Measurements from ENCODE around the gene PPP1R13B.

Gene PPP1R13B

DNA sequence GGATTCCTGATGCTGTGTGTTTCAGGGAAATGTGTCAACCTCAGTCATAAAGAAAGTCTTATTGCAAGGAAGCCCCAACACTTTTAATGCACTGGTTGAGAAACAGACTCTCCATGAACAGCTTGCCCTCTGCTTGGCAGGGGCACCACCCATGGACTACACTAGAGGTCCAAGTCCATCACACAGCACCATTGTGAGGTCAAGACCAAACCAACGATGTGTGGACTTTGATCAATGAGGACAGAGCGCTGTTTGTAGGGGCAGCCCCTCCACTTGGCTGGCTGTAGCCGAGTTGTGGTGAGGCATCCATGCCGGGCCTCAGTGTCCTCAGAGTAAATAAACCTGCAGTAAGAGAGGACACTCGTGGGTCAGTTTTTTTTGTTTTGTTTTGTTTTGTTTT, 102.0 kb downstream of the PPP1R13B start:
- TF ChIP-seq GATA3 (IDR thresholded peaks at IDR 0.05; ENCODE audit: low read depth, low read length) (no peak), GATA2 (IDR thresholded peaks at IDR 0.05; ENCODE audit: low read depth, low read length) (no peak)

DNA sequence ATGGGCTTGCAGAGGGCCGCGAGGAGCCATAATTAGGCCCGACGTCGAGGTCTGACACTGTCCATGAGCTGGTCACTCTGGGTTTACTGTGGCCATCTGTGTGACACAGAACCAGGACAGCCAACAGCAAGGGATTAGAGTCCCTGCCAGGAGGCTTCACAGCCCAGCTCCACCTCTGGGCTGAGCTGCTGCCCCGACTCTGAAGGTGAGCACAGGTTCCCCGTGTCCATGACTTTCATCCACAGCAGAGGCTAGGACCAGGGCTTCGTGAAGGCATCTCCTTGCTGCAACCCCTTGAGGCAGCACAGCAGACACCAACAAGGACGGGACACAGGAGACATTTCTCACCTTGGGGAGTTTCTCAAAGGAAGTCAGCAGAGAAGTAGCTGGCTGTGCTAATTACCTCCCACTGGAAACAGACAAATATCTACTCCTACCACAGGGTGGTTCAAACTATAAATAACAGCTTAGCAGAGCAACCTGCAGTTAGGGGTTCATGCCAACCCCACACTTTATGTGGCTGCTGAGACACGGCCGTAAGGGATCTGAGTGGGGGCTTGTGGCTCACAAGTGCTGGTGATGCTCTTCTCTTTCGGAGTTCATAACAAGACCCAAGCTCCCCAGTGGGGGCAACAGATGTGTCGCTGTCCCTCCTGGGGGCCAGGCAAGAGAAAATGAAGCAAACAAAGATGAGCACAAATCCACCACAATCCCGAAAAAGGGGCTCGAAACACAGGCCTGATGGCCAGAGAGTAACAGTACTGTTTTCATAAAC, 102.6 kb downstream of the PPP1R13B start:
- TF ChIP-seq GATA2 (IDR thresholded peaks at IDR 0.05; ENCODE audit: low read depth, low read length) = no peak
- no peak for TF ChIP-seq GATA3 (IDR thresholded peaks at IDR 0.05; ENCODE audit: low read depth, low read length)

DNA sequence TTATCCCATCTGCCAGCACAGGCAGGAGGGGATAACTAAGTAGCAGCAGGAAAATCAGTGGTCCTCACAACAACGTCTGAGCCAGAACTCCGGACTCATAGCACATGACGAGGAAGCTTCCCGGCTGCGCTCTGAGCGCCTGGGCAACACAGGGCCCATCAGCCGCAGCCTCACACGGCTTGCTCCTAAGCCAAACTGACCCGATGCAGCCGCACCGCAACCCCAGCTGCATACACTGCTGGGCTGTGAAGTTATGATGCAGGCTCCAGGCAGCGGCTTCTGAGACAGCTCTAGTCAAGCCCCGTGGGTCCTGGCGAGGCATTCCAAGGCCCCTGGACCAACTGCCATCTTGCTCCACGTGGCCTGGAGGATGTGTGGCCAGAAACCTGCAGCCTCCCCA, 103.7 kb downstream of the PPP1R13B start:
- no peak for TF ChIP-seq GATA3 (IDR thresholded peaks at IDR 0.05; ENCODE audit: low read depth, low read length)
- TF ChIP-seq GATA2 (IDR thresholded peaks at IDR 0.05; ENCODE audit: low read depth, low read length) = no peak

DNA sequence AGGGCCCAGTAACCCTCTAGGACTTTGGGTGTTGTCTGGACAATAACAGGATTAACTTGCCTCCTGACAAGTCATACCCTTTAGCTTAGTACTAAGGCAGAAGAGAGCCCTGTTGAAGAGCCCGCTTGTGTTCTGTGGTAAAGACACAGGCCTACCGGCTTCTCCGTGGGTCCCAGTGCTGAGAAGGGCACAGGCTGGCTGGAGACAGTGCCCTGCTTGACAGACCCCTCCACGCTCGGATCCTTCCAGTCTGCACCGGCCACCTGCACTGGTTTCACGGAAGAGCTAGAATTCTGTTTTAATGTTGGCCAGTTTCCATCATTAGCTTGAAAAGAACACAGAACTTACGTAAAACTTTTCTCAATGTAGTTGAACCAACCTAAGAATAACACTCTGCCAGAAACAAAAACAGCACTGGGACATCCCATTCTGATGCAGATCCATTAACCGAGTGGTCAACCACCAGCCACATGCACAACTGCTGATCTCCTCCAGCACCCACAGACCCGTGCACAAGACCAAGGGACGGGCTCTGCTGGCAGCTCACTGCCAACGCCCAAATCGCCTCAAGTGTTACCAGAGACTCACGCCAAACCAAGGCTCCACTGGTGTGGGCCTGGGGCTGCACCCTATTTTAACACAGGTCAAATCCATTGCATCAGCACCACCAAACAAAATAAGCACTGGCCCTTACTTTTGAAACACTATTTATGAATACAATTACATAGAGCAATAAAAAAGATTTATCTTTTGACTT, 104.7 kb downstream of the PPP1R13B start:
- no peak for TF ChIP-seq GATA3 (IDR thresholded peaks at IDR 0.05; ENCODE audit: low read depth, low read length)
- TF ChIP-seq GATA2 (IDR thresholded peaks at IDR 0.05; ENCODE audit: low read depth, low read length) = no peak

DNA sequence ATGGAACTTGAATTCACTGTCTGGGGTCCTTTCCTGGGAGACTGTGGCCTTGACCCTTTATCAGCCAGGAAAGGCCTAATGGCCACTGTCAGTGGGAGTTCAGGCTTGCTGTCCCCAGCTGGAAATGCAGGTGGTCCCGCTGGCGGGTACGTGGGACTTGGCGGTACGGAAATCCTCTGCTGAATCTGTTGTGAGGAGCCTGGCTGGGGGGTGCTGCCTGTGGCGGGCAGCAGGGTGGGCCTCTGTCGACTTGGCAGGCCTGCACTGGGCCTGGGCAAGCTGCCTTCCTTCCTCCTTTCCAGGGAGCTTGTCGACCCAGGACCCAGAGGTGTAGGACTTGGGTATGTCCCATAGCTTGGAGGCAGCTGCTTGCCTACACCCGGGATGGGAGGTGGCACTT, 105.5 kb downstream of the PPP1R13B start:
- TF ChIP-seq GATA3 (IDR thresholded peaks at IDR 0.05; ENCODE audit: low read depth, low read length) (no peak), GATA2 (IDR thresholded peaks at IDR 0.05; ENCODE audit: low read depth, low read length) (no peak)

DNA sequence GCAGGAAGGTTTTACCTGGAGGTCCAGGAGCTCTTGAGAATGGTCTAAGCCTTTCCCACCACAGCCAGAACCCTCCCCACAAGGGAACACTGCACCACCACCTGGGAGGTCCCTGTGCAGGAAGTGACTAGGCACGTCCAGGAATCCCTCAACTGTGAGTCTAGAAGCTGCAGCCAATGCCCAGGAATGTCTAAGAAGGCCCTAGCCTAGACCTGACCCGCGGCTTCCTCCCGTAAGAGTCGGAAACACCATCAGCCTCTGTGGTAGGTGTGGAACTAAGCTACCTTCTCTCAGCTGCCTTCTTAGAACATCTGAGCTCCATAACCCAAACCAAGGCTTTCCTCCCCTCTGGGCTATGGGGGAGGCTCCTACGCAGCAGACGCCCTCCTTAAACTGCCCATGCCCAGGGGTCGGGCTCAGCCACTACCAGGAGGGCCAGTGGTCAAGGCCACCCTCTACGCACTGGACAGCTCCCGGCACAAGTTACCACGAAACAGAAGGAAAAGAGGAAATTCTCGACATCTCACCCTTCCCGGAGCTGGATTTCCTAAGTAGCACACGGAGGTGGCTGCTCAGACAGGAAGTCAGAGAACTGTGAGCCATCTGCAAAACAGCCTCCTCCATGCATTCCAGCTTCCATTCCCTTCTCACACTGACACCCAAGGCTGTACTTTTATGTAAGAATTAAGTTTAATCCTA, 106.2 kb downstream of the PPP1R13B start:
- no peak for TF ChIP-seq GATA2 (IDR thresholded peaks at IDR 0.05; ENCODE audit: low read depth, low read length)
- TF ChIP-seq GATA3 (IDR thresholded peaks at IDR 0.05; ENCODE audit: low read depth, low read length) = no peak

DNA sequence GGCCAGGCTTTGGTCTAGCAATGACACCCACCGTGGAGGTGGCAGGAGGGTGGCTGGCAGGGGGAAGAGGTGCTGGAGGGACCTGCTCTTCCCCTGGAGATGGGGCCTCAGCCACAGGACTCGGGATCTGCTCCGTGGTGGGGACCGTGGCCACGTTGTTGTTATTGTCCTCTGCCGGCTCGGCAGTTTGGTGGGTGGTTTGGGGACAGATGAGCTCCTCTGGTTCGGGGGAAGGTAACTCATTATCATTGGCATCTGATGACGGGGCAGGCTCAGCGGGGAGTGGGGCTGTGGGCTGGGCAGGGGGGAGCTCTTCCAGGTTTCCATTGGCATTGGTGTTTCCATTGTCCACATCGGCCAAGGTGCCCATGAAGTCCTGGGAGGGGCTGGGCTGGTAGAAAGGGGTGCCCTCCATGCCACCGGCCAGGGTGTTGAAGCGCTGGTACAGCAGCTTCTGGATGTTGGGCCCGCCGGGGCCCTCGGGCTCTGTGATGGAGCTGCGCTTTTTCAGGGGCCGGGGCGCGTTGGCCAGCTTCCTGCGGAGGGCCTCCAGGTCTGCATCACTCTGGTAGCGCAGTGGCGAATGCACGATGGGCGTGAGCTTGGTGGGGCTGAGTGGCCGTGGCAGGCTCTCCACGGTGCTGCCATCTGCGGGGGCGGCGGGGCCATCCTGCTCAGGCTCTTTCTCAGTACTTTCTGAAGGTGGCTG, 107.4 kb downstream of the PPP1R13B start:
- no peak for TF ChIP-seq GATA2 (IDR thresholded peaks at IDR 0.05; ENCODE audit: low read depth, low read length)
- no peak for TF ChIP-seq GATA3 (IDR thresholded peaks at IDR 0.05; ENCODE audit: low read depth, low read length)

DNA sequence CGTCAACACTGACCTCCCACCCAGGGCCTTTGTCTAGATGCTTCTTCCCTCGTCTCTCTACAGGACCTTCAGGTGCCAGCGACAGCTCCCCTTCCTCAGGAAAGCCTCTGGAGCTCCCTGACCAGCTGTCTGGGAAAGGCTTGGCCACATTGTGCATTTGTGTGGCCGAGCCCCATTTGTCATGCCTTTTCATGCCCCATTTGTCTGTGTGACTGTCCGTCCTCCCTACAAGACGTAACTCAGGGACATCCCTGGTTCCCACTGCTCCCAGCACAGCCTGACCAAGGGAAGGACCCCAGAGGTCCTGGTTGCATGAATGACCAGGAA, 107.9 kb downstream of the PPP1R13B start:
- TF ChIP-seq GATA3 (IDR thresholded peaks at IDR 0.05; ENCODE audit: low read depth, low read length) (no peak), GATA2 (IDR thresholded peaks at IDR 0.05; ENCODE audit: low read depth, low read length) (no peak)

DNA sequence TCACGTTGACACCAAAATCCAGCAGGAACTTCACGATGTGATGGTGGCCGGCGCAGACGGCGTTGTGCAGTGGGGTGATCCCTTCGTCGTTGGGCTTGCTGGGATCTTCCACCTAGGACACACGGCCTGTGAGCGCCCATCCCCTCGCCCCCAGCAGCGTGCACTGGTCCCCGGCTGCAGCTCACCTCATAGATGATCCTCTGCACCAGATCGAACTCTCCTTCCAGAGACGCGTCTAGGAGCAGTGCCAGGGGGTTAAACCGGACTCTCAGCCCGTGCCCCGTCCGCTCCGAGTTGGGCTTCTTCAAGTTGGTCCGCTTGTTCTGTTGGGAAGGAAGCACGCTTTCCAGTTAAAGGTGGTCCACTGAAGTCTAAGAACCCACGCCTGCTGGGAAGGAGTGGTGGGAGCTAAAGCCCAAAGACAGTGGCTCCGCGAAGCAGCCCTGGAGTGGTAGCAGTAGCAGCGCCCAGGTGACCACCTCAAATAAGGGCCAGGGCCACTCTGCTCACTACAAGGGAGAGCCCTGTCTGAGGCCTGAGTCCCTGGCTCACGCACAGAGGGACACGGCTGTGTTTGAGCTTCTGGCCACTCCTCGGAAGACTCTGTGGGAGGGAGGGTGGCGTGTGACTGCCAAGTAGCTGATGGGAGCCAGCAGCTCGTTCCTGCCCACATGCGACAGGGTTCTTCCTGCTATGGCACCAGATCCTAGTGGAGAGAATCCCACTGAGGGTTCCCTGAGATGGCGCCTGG, 108.5 kb downstream of the PPP1R13B start:
- TF ChIP-seq GATA3 (IDR thresholded peaks at IDR 0.05; ENCODE audit: low read depth, low read length) (no peak), GATA2 (IDR thresholded peaks at IDR 0.05; ENCODE audit: low read depth, low read length) (no peak)

DNA sequence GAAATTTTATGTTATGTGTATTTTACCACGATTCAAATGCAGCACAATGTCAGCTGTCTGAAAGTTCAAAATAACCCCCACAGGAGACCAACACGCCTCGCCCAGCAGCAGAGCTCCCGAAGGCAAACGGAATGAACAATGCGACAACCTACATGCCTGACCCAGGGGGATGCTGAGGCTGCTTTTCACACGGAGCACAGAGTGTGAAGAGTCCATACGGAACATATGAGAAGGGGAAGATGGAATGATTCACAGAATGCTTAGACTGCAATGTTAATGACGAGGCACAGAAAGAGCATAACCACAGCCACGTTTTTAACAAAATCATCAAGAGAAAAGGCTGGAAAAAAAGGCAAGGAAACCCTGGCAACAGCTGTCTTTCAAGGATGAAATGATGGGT, 109.2 kb downstream of the PPP1R13B start:
- TF ChIP-seq GATA2 (IDR thresholded peaks at IDR 0.05; ENCODE audit: low read depth, low read length) = no peak
- no peak for TF ChIP-seq GATA3 (IDR thresholded peaks at IDR 0.05; ENCODE audit: low read depth, low read length)

DNA sequence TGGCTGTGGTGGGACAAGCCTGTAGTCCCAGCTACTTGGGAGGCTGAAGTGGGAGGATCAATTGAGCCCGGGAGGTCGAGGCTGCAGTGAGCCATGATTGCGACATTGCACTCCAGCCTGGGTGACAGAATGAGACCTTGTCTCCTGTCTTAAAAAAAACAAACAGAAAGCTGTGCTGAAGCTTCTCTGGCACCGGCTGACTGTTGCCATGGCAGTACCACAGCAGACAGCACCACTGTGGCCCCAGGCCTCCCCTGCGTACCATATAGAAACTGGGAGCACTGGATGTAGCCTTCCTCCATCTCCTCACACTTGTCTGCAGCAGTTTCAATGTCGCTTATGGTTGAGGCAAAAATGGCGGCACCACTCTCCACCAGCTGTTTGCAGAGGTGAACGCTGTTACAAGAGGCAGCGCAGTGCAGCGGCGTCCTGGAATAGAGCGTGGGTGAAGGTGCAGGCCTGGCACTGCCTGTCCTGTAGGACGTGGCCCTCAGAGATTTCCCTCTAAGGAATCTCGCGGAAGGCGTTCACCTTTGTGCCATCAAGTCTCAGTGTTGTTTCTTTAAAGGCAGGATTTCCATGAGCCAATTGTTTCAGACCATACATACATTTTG, 109.8 kb downstream of the PPP1R13B start:
- TF ChIP-seq GATA2 (IDR thresholded peaks at IDR 0.05; ENCODE audit: low read depth, low read length) (no peak), GATA3 (IDR thresholded peaks at IDR 0.05; ENCODE audit: low read depth, low read length) (no peak)

DNA sequence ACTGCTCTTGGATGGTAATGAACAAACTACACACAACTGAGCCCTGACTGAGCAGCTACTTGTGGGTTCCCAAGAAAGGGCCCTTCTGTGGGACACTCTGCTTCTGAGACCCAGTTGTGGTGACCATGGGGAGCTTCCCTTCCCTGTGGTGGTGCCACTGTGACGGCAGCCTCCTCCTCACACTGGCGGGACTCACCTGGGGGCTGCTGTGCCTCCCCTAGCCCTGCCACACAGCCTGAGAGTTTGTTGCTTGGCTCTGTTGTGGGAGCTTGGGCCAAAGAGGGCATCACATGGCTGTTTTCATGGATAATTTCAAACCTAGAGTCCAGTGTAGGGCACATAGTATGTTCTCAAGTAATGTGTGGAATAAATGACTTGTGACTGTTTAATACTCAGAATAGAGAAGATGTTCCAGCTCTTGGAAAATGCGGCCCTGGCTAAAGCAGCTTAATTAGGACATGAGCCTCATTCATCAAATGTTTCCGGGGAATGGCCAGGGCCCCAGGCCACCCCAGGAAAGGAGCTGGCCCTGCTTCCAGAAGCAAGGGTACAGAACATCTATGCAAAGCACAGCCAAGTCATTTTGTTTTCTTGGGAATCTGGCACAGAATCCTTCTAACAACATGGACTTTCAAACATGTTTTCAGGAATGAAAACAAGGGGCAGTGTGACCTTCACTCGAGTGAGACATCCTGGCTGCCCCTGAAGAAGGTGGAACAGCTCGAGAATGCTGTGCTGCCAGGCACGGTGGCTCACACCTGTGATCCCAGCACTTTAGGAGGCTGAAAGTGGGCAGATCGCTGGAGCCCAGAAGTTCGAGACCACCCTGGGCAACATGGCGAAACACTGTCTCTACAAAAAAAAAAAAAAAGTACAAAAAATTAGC, 110.6 kb downstream of the PPP1R13B start:
- TF ChIP-seq GATA2 (IDR thresholded peaks at IDR 0.05; ENCODE audit: low read depth, low read length) (no peak), GATA3 (IDR thresholded peaks at IDR 0.05; ENCODE audit: low read depth, low read length) (no peak)

Measured in SH-SY5Y (cell line).